Mammary epithelial cell (primary cell): ENCODE data around the gene SALL4.

Experiments used
- EZH2 ChIP-seq: IDR thresholded peaks from 2 replicates; pipeline ENCODE4 v1.6.1; 2012; ENCODE audit warnings: low read length, inconsistent platforms, borderline replicate concordance
- TF ChIP-seq, protein P1 (sequence below), 2 donors: IDR thresholded peaks in 1 of 2; conservative IDR thresholded peaks in 1 of 2; 2 replicates each; pipeline ENCODE4 v1.5.1; 2011 to 2012; ENCODE audit warnings: inconsistent platforms in 2 of 2, low read length in 2 of 2, mild to moderate bottlenecking in 2 of 2, control low read depth in 1 of 2, low read depth in 1 of 2; ENCODE audit not compliant: insufficient read depth in 1 of 2; ENCODE audit errors: extremely low read depth in 1 of 2

GRCh38 chr20:51800872-51801121 is 1.5 kb downstream of the SALL4 start:
- TF ChIP-seq, protein P1, sequence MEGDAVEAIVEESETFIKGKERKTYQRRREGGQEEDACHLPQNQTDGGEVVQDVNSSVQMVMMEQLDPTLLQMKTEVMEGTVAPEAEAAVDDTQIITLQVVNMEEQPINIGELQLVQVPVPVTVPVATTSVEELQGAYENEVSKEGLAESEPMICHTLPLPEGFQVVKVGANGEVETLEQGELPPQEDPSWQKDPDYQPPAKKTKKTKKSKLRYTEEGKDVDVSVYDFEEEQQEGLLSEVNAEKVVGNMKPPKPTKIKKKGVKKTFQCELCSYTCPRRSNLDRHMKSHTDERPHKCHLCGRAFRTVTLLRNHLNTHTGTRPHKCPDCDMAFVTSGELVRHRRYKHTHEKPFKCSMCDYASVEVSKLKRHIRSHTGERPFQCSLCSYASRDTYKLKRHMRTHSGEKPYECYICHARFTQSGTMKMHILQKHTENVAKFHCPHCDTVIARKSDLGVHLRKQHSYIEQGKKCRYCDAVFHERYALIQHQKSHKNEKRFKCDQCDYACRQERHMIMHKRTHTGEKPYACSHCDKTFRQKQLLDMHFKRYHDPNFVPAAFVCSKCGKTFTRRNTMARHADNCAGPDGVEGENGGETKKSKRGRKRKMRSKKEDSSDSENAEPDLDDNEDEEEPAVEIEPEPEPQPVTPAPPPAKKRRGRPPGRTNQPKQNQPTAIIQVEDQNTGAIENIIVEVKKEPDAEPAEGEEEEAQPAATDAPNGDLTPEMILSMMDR (conservative IDR thresholded peaks at IDR 0.05 in 1 of 2, IDR thresholded peaks at IDR 0.05 in 1 of 2; ENCODE audit: extremely low read depth in 1 of 2, insufficient read depth in 1 of 2, low read depth in 1 of 2, low read length in 2 of 2) = no peak
- TF ChIP-seq EZH2 = no peak
